Stomach (tissue), 9 donors: ENCODE data around the gene ERC2. TPM values are rescaled to one million over a fixed set of nuclear protein-coding genes. Genes with fewer than 3 reads are reported as not detected.

Experiments
- DNase-seq, 2 donors: peaks; one replicate each; pipeline versions ENCODE4 v3.0.0 to v3.0.0-alpha.2; 2013 to 2019
- H3K27ac ChIP-seq, 5 donors: fragments of 200-600 bp in 4 of 5; sonication (generic) in 4 of 5; one replicate each; pipeline ENCODE4 v1.5.1; 2013 to 2019; ENCODE audit warnings: mild to moderate bottlenecking in 1 of 5, moderate library complexity in 1 of 5
- H3K27me3 ChIP-seq, 3 donors: fragments of 200-600 bp; sonication (generic); one replicate each; pipeline ENCODE4 v1.5.1; 2017 to 2019; ENCODE audit warnings: mixed run types in 1 of 3
- H3K36me3 ChIP-seq, 4 donors: fragments of 200-600 bp; sonication (generic); 1 replicate in 3 of 4; 2 replicates in 1 of 4; pipeline ENCODE4 v1.5.1; 2016 to 2019
- H3K4me1 ChIP-seq, 4 donors: fragments of 200-600 bp; sonication (generic); one replicate each; pipeline ENCODE4 v1.5.1; 2016 to 2019
- H3K4me3 ChIP-seq, 4 donors: fragments of 200-600 bp; sonication (generic) in 3 of 4; one replicate each; pipeline ENCODE4 v1.5.1; 2016 to 2019; ENCODE audit warnings: mild to moderate bottlenecking in 1 of 4
- H3K9me3 ChIP-seq, 4 donors: fragments of 200-600 bp; sonication (generic); one replicate each; pipeline ENCODE4 v1.5.1; 2016 to 2019
- CTCF ChIP-seq, 7 experiments: fragments of 450-650 bp in 4 of 7; fragments of 200-600 bp in 3 of 7; sonication (generic) in 3 of 7; IDR thresholded peaks; one replicate each; pipeline ENCODE4 v1.5.1; 2016 to 2019; ENCODE audit warnings: antibody characterized with exemption in 7 of 7, control low read depth in 2 of 7, mild to moderate bottlenecking in 1 of 7
- EP300 ChIP-seq: sonication (generic); formaldehyde crosslinking; IDR thresholded peaks from one replicate; pipeline ENCODE4 v1.6.1; 2017; ENCODE audit warnings: antibody characterized with exemption
- POLR2A ChIP-seq, 4 donors: fragments of 450-650 bp; IDR thresholded peaks; one replicate each; pipeline ENCODE4 v1.6.1; 2016; ENCODE audit warnings: antibody characterized with exemption in 4 of 4, control low read depth in 2 of 4, mild to moderate bottlenecking in 1 of 4, moderate library complexity in 1 of 4
- POLR2AphosphoS5 ChIP-seq, 3 donors: sonication (generic); formaldehyde crosslinking; IDR thresholded peaks; one replicate each; pipeline ENCODE4 v1.6.1; 2016; ENCODE audit warnings: antibody characterized with exemption in 3 of 3
- WGBS, 5 donors: extraction: QIAGEN DNeasy Blood & Tissue Kit in 3 of 5; methylation state at CpG; one replicate each; pipeline versions ENCODE4 v1.1.5 to v1.1.7; 2013 to 2018; 5-methylcytosine and 5-hydroxymethylcytosine counted together
- intact Hi-C: fragments of 100-400 bp; cut with DNase I; formaldehyde crosslinking; loops from one replicate; pipeline ENCODE4 v1.15.1; 2023; ENCODE audit warnings: low total_unique reads
- polyA plus RNA-seq, 3 donors: library from polyadenylated mRNA; stranded (reverse); fragments of 200-250 nt; gene quantifications; one replicate each; pipeline ENCODE4 v1.2.3, GENCODE V29; 2013
- total RNA-seq, 5 donors: library from RNA; depleted of rRNA; stranded (reverse); fragments of >200 nt; gene quantifications; one replicate each; pipeline versions ENCODE4 v1.1.0 to v1.2.3, GENCODE V29; 2014 to 2016
- donor health status: healthy with polysubstance abuse.
- donor health status: Bipolar disorder and iron deficiency.
- donor health status: healthy.

ERC2 gene
- total and polyA plus RNA-seq, 8 donors = 0.43 to 3.1 (median 1.3) TPM; not detected in 2

- 42 to 72% (median 62%) methylated on average over 3 of the region's 3 CpGs for WGBS, 5 donors
- H3K4me1 ChIP-seq = peaks cover 0 to 20% (median 6%) of the 10 kb centered on the region in 4 donors
- DNase-seq = no peak
- TF ChIP-seq POLR2A (IDR thresholded peaks at IDR 0.05) (no peak), EP300 (no peak), CTCF (IDR thresholded peaks at IDR 0.05) (no peak), POLR2AphosphoS5 (IDR thresholded peaks at IDR 0.05) (no peak)
- H3K27ac ChIP-seq = no peak overlapping the region
- no peak overlapping the region for H3K4me3 ChIP-seq
- H3K9me3 ChIP-seq = no peaks in the 10 kb centered on the region
- no peaks in the 10 kb centered on the region for H3K27me3 ChIP-seq
- H3K36me3 ChIP-seq = no peaks in the 10 kb centered on the region
- intact Hi-C loops = no loop called here
Measured at GRCh38 chr3:56364665-56365064, 103.6 kb downstream of the ERC2 start.

GRCh38 chr3:56363720-56364119 lies 104.5 kb downstream of the ERC2 start:
- Histone ChIP-seq H3K4me1 (peaks cover 0 to 20% (median 6%) of the 10 kb centered on the region in 4 donors), H3K9me3 (no peaks in the 10 kb centered on the region), H3K4me3 (no peak overlapping the region), H3K27me3 (no peaks in the 10 kb centered on the region), H3K36me3 (no peaks in the 10 kb centered on the region), H3K27ac (no peak overlapping the region)
- intact Hi-C loops = no loop called here
- no peak for DNase-seq
- WGBS, 5 donors = 66 to 80% (median 70%) methylated on average over 1 of the region's 1 CpG
- TF ChIP-seq POLR2A (IDR thresholded peaks at IDR 0.05) = no peak

GRCh38 chr3:56361731-56362130 lies 106.5 kb downstream of the ERC2 start:
- Histone ChIP-seq H3K9me3 (no peaks in the 10 kb centered on the region), H3K4me1 (peaks cover 0 to 20% (median 6%) of the 10 kb centered on the region in 4 donors), H3K27ac (no peak overlapping the region), H3K27me3 (no peaks in the 10 kb centered on the region), H3K4me3 (no peak overlapping the region), H3K36me3 (no peaks in the 10 kb centered on the region)
- intact Hi-C loops = no loop called here
- TF ChIP-seq EP300 (no peak), CTCF (IDR thresholded peaks at IDR 0.05) (no peak), POLR2AphosphoS5 (IDR thresholded peaks at IDR 0.05) (no peak), POLR2A (IDR thresholded peaks at IDR 0.05) (no peak)
- no peak for DNase-seq
- WGBS, 5 donors = 84 to 95% (median 92%) methylated on average over 2 of the region's 2 CpGs

GRCh38 chr3:56357266-56357665 lies 111.0 kb downstream of the ERC2 start:
- TF ChIP-seq CTCF (IDR thresholded peaks at IDR 0.05) (no peak), EP300 (no peak), POLR2A (IDR thresholded peaks at IDR 0.05) (no peak), POLR2AphosphoS5 (IDR thresholded peaks at IDR 0.05) (no peak)
- H3K4me3 ChIP-seq = no peak overlapping the region
- intact Hi-C loops = no loop called here
- 71 to 80% (median 77%) methylated on average over 3 of the region's 3 CpGs for WGBS, 5 donors
- no peaks in the 10 kb centered on the region for H3K36me3 ChIP-seq
- peak in 1 of 2 donors; percentile 23 for DNase-seq
- H3K27me3 ChIP-seq = no peaks in the 10 kb centered on the region
- no peaks in the 10 kb centered on the region for H3K4me1 ChIP-seq
- H3K9me3 ChIP-seq = no peaks in the 10 kb centered on the region
- no peak overlapping the region for H3K27ac ChIP-seq

- H3K36me3 ChIP-seq = no peaks in the 10 kb centered on the region
- H3K27ac ChIP-seq = no peak overlapping the region
- TF ChIP-seq POLR2AphosphoS5 (IDR thresholded peaks at IDR 0.05) (no peak), POLR2A (IDR thresholded peaks at IDR 0.05) (no peak)
- H3K4me1 ChIP-seq = no peaks in the 10 kb centered on the region
- no peaks in the 10 kb centered on the region for H3K27me3 ChIP-seq
- H3K4me3 ChIP-seq = no peak overlapping the region
- DNase-seq = no peak
- H3K9me3 ChIP-seq = no peaks in the 10 kb centered on the region
- intact Hi-C loops = no loop called here
Measured at GRCh38 chr3:56356808-56357207, 111.5 kb downstream of the ERC2 start.
